Activated CD4-positive, CD25-positive, alpha-beta regulatory T cell treated with anti-CD3 and anti-CD28 coated beads, Interleukin-2, amount 50 U/mL, for 16 hours (primary cell): ENCODE measurements around the gene SCNN1A.
A peak's percentile ranks its signal among the peaks of the same experiment; 100 is the strongest.
"Not testable (repeated sequence)": the region's sequence is repeated elsewhere in the genome, so short reads cannot be mapped to it uniquely, and the experiment has no call there.

Source experiments
- DNase-seq: peaks from one replicate; pipeline ENCODE4 v3.0.0-alpha.2; 2020; ENCODE audit warnings: low read depth, low spot score

Gene SCNN1A

GRCh38 chr12:6347367-6348338 lies 27.7 kb downstream of the SCNN1A start:
- DNase-seq = no peak

DNA sequence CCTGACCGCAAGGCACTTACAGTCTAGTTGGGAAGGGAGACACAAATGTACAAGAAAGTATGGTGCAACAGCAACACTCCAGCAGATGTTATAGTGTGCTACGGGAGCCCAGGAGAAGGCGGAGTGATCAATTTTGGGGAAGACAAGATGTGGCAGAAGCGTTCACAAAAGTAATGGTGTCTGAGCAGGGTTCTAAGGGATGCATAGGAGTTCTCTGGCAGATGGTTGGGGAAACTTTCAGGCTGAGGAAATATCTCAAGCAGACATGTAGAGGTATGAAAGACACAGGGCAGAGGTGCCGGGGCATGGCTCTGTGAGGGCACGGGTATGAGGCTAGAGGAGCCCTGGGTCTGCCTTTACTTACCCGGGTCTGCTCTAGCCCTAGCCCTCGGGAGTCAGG lies 28.4 kb downstream of the SCNN1A start:
- no peak for DNase-seq

- no peak for DNase-seq
These were observed 29.0 kb downstream of the SCNN1A start for GRCh38 chr12:6346235-6346832.

- DNase-seq = no peak
These were observed 29.9 kb downstream of the SCNN1A start for GRCh38 chr12:6345319-6346091.

DNA sequence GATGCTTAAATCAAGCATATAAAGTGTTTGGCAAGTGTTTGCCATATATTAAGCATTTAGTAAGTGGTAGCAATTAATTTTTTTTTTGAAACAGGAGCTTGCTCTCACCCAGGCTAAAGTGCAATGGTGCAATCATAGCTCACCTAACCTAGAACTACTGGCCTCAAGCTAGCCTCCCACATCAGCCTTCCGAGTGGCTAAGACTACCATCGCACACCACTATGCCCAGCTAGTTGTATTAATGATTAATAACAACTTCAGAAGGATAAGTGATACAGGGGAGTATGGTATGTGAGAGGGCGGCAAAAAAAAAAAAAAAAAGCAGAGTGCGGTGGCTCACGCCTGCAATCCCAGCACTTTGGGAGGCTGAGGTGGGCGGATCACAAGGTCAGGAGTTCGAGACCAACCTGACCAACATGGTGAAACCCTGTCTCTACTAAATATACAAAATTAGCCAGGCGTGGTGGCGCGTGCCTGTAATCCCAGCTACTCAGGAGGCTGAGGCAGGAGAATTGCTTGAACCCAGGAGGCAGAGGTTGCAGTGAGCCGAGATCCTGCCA lies 31.2 kb downstream of the SCNN1A start:
- not testable (repeated sequence) for DNase-seq

- no peak for DNase-seq
These were observed 31.8 kb downstream of the SCNN1A start for GRCh38 chr12:6343518-6343917.

DNA sequence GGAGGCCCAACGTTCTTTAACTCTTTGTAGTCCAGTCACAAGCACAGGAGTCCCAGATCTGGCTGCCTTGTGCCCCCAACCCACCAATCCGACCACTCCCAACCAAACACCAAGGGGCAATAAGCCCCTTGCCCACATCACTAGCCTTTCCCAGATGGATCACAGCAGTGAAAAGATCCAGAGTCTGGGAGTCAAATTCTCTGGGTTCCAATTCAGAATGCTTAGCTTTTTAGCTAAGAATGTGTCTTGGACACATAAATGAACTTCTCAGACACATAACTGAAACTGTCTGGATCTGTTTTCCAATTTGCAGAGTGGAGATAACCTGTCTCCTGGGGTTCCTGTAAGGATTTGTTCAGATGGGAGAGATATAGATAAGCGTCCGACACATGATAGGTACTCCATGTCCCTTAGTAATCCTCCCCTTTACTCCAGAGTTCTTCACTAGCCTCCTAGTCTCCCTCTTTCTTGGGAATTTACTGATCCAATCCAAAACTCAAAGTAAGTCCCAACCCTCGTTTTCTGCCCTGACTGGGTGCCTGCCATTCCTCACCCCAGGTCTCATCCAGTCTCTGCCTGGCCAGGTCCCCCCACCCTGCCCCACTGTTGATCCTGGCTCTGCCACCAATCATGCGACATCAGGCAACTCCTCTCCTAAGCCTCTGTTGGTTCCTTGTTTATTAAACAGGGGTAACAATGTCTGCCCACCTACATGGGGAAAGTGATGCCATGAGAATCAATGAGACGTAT lies 33.0 kb downstream of the SCNN1A start:
- DNase-seq = no peak

DNA sequence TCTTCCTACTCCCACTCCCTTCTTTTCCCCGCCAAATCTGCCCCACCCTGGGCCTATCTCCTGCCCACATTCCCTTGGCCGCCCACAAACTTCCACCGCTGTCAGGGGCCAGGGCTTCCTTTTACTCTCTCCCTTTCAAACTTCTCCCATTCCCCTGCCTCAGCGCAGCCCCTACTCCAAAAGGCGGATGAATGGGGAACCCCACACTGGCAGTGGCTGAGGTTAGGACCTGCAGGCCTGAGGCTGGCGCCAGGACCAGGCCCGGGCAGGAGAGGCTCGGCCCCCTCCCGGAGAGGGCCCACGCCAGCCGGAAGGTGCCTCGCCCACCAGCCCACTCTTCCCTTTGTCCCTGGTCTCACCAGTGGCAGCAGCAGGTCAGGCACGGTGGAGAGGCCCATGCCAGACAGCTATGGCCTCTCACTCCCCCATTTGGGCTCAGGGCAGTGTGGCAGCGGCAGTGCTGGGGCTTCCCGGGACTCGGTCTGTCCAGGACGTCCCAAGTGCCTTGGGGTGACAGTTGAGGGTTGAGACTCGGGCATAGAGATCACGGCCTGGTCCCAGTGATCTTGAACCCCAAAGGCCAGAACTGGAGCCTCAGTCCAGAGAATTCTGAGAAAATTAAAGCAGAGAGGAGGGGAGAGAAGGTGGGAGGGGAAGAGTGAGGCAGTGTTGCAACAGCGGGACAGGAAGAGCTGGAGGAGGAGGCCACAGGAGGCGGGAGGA lies 33.8 kb downstream of the SCNN1A start, which contains the start of gene TNFRSF1A:
TSS of gene TNFRSF1A (minus strand) at position 660 of the 723 bp plus-strand sequence. CDS start at position 398, 262 bp downstream.
- no peak for DNase-seq

DNA sequence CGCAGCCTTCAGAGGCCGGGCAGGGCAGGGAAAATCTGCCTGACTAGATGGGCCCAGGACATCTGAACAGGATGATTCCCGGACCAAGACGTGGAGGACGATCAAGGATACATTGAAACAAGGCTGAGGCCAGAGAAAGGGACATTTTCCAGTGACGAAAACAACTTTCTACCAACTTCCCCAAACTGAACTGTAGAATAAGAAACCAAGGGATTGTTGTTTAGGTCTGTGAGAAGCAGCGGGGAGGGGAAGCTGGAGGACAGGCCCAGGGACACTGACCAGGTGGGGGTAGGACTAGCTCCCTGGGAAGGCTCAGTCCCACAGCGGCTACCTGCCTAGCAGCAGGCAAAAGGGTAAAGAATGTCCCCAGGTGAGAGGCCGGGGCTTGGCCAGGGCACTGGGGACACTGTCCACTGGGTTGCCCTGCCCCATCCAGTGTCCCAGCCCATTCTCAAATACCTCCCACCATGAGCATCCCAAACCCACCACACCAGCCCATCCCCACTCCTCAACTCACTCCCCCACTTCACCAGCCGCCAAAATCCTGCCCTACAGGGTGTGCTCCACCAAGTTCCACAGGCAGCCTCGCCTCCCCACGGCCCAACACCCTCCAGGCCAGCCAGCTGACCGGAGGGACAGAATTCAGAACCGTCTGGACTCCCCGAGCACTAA lies 34.5 kb downstream of the SCNN1A start:
- no peak for DNase-seq

DNA sequence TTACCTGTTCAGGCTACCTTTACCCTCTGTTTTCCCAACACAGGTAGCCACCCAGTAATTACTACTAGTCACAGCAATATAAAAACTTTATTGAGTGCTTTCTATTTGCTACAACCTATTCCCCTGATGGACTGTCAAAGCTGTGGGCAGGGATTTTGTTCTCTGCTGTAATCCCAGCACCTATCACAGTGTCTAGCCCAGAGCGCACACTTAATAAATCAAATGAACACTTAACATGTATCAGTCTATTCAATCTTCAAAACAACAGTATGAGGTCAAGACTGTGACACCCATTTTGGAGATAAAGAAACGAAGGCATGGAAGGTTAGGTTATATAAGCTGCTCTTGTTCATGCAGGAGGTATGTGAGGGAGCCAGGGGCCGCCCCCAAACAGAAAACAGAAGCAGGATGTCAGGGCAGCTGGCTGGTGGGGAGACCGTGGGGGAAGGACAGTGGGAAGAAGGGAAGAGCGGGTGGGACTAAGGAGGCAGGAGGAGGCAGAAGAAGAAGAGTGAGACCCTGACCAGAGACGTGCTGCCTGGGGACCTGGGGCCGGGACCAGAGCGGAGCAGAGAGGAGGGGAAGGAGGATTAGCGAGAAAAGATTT lies 35.2 kb downstream of the SCNN1A start:
- DNase-seq = no peak

GRCh38 chr12:6338955-6339354 lies 36.4 kb downstream of the SCNN1A start:
- no peak for DNase-seq

DNA sequence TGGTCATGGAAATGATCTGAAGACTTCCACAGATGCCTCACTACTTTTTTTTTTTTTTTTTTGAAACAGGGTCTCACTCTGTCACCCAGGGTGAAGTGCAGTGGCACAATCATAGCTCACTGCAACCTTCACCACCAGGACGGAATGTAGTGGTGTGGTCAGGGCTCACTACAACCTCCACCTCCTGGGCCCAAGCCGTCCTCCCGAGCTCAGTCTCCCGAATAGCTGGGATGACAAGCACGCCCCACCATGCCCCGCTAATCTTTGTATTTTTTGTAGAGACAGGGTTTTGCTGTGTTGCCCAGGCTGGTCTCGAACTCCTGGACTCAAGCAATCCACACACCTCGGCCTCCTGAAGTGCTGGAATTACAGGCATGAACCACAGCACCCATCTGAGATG lies 36.8 kb downstream of the SCNN1A start:
- DNase-seq = not testable (repeated sequence)

DNA sequence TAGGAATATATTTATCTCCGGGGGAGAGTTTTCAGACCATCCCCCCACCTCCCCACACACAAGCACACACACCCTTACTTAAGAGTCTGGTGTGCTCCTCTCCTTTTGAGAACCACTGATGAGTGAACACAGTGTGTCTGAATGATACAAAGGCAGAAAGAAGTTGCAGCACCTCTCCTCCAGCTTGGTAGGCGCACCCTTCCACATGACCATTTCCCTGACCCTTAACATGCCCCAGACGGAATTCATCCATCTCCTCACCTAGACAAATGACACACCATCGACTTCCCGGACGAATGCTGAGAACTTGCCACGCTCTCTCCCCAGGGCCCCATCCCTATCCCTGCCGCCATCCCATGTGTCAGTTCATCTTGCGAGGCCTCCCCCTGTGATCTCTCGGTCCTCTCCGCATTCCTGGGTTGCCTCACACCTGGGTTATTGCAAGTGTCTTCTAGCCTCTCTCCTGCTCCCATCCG lies 37.4 kb downstream of the SCNN1A start:
- no peak for DNase-seq

DNA sequence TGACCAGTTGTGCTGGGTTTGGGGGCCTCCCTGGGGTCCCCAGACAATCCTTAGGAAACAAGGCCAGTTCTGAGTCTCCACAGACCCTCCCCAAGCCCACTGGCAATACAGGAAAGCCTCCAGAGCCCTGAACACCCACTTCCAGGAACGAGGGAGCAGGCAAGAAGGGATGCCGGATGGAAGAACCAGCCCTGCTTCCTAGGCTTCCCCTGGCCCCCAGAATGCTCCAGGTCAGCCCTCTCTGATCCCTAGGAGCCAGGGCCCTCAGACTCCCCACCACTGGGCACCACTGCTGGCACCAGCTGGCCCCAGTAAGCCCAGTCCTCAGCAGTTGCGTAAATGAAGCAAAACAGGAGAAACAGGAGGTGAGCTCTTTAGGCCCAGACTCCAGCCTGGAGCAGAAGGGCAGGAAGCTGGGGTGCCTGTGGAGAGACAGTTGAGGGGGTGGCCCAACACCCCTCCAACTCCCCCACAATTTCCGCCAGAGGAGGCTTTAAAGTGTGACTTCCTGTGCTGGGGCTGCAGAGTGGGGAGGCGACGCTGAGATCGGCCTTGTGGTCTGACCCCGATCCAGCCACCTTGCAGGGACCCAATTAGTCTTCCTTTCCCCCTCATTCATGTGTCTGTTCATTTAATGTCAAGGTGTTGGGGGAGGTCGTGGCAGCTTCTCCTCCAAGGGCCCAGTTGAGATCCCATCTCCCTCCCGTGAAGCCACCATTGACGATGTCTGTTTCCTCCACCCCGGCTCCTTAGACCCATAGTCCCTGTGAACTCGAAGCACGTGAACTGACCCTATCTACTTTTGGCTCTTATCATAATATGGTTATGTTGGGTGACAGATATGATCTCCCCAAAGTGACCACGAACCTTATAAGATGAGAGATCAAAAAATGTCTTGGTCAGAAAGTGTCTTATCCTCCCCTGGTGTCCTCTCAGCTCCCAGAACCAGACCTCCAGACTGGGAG lies 38.2 kb downstream of the SCNN1A start:
- DNase-seq = no peak

GRCh38 chr12:6336079-6336888 lies 39.1 kb downstream of the SCNN1A start:
- DNase-seq = no peak

- peak; percentile 66 for DNase-seq
These were observed 39.8 kb downstream of the SCNN1A start for GRCh38 chr12:6335451-6336078.
